ENCODE measurements around the gene PRX. TPM values are rescaled to one million over a fixed set of nuclear protein-coding genes. Genes with fewer than 3 reads are reported as not detected.

The PRX gene
- polyA plus RNA-seq, 1 donor (not counting 4 experiments of a cell fraction or from before 2014, with no cell fraction given), result 0.42 TPM

DNA sequence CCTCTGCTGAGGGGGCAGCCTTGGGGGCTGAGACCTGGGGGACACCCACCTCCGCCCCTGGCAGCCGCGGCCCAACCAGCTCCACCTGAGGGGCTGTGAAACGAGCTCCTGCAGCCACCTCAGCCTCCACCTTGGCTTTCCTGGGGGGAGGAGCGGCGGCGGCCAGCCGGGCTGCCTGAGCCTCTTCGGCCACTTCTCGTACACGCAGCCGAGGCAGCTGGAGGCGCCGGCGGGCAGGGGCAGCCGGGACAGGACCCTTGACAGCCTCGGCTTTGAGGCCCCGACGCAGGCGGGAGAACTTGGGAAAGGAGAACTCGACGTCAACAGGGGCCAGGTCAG lies 15.6 kb downstream of the PRX start:
- Histone ChIP-seq H3K27me3 (ENCODE audit: control insufficient read depth, extremely low read depth, insufficient read depth, low read length) (peaks cover 27% of the 10 kb centered on the region), H3K27ac (ENCODE audit: control insufficient read depth, insufficient read depth, low read length) (no peak overlapping the region), H3K9me3 (ENCODE audit: control insufficient read depth, low read depth, low read length) (no peaks in the 10 kb centered on the region), H3K9me1 (ENCODE audit: control insufficient read depth, extremely low read depth, insufficient read depth, low read length) (no peaks in the 10 kb centered on the region), H3K36me3 (ENCODE audit: control insufficient read depth in 2 of 2, extremely low read depth in 1 of 2, insufficient read depth in 2 of 2, low read length in 2 of 2) (no peaks in the 10 kb centered on the region), H3K4me2 (ENCODE audit: control insufficient read depth, extremely low read depth, insufficient read depth, low read depth, low read length) (no peak overlapping the region), H3K9ac (ENCODE audit: control insufficient read depth, extremely low read depth, insufficient read depth, low read length) (no peak overlapping the region), H4K20me1 (ENCODE audit: control insufficient read depth, extremely low read depth, insufficient read depth, low read length) (no peaks in the 10 kb centered on the region), H3K79me2 (ENCODE audit: control insufficient read depth, insufficient read depth, low read length) (no peaks in the 10 kb centered on the region), H3K4me1 (ENCODE audit: control insufficient read depth, extremely low read depth, insufficient read depth, low read length) (peaks cover 8% of the 10 kb centered on the region), H2AFZ (ENCODE audit: control insufficient read depth, low read length) (no peak overlapping the region), H3K4me3 (ENCODE audit: control insufficient read depth in 2 of 3, extremely low read depth in 1 of 3, insufficient read depth in 2 of 3, low read depth in 1 of 3, low read length in 3 of 3) (no peak overlapping the region)
- FAIRE-seq, result no peak
- dilution Hi-C loops (cut with MboI; ENCODE audit: extremely low pct_ligation_motif_present, low sequenced_read_pairs), result no loop called here
- TF ChIP-seq, protein P1, sequence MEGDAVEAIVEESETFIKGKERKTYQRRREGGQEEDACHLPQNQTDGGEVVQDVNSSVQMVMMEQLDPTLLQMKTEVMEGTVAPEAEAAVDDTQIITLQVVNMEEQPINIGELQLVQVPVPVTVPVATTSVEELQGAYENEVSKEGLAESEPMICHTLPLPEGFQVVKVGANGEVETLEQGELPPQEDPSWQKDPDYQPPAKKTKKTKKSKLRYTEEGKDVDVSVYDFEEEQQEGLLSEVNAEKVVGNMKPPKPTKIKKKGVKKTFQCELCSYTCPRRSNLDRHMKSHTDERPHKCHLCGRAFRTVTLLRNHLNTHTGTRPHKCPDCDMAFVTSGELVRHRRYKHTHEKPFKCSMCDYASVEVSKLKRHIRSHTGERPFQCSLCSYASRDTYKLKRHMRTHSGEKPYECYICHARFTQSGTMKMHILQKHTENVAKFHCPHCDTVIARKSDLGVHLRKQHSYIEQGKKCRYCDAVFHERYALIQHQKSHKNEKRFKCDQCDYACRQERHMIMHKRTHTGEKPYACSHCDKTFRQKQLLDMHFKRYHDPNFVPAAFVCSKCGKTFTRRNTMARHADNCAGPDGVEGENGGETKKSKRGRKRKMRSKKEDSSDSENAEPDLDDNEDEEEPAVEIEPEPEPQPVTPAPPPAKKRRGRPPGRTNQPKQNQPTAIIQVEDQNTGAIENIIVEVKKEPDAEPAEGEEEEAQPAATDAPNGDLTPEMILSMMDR (optimal IDR thresholded peaks at IDR 0.05 in 1 of 3, IDR thresholded peaks at IDR 0.05 in 1 of 3, conservative IDR thresholded peaks at IDR 0.05 in 1 of 3; ENCODE audit: extremely low read depth in 1 of 3, insufficient read depth in 2 of 3, low read length in 3 of 3), result no peak
- TF ChIP-seq EZH2 (IDR thresholded peaks at IDR 0.05; ENCODE audit: low read length), result no peak
- DNase-seq (ENCODE audit: low read depth, low spot score), result no peak

DNA sequence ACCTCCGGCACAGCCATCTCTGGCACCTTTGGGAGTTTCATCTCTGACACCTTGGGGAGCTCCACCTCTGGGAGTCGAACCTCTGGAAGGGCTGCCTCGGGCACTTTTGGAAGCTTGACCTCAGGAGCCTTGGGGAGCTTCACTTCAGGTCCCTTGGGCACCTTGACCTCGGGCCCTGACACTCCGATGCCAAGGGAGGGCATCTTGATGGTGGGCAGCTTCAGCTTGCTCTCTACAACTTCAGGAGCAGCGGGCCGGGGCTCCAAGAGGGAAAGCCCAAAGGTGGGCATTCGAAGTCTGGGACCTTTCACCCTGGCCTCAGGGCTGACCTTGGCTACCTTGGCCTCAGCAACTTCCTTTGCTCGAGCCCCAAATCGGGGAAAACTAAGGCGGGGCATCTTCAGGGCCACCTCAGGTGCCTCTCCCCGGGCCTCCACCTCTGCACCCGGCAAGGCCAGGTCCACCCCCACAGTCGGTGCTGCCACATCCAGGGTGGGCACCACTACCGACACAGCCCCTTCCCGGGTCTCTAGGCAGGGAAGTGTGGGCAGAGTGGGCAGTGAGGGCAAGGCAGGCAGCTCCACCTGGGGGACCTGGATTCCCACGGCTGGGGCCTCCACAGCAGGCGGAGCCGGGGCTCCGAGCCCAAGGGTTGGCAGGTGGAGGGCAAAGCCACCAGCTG lies 16.2 kb downstream of the PRX start:
- dilution Hi-C loops (cut with MboI; ENCODE audit: extremely low pct_ligation_motif_present, low sequenced_read_pairs), result no loop called here
- Histone ChIP-seq H3K4me1 (ENCODE audit: control insufficient read depth, extremely low read depth, insufficient read depth, low read length) (peaks cover 8% of the 10 kb centered on the region), H3K4me3 (ENCODE audit: control insufficient read depth in 2 of 3, extremely low read depth in 1 of 3, insufficient read depth in 2 of 3, low read depth in 1 of 3, low read length in 3 of 3) (no peak overlapping the region), H3K4me2 (ENCODE audit: control insufficient read depth, extremely low read depth, insufficient read depth, low read depth, low read length) (no peak overlapping the region), H3K27ac (ENCODE audit: control insufficient read depth, insufficient read depth, low read length) (no peak overlapping the region), H4K20me1 (ENCODE audit: control insufficient read depth, extremely low read depth, insufficient read depth, low read length) (no peaks in the 10 kb centered on the region), H3K36me3 (ENCODE audit: control insufficient read depth in 2 of 2, extremely low read depth in 1 of 2, insufficient read depth in 2 of 2, low read length in 2 of 2) (no peaks in the 10 kb centered on the region), H3K9me3 (ENCODE audit: control insufficient read depth, low read depth, low read length) (no peaks in the 10 kb centered on the region), H3K9ac (ENCODE audit: control insufficient read depth, extremely low read depth, insufficient read depth, low read length) (no peak overlapping the region), H3K27me3 (ENCODE audit: control insufficient read depth, extremely low read depth, insufficient read depth, low read length) (peaks cover 27% of the 10 kb centered on the region), H3K79me2 (ENCODE audit: control insufficient read depth, insufficient read depth, low read length) (no peaks in the 10 kb centered on the region), H3K9me1 (ENCODE audit: control insufficient read depth, extremely low read depth, insufficient read depth, low read length) (no peaks in the 10 kb centered on the region), H2AFZ (ENCODE audit: control insufficient read depth, low read length) (no peak overlapping the region)
- TF ChIP-seq EZH2 (IDR thresholded peaks at IDR 0.05; ENCODE audit: low read length), result no peak
- DNase-seq (ENCODE audit: low read depth, low spot score), result no peak
- no peak for FAIRE-seq

DNA sequence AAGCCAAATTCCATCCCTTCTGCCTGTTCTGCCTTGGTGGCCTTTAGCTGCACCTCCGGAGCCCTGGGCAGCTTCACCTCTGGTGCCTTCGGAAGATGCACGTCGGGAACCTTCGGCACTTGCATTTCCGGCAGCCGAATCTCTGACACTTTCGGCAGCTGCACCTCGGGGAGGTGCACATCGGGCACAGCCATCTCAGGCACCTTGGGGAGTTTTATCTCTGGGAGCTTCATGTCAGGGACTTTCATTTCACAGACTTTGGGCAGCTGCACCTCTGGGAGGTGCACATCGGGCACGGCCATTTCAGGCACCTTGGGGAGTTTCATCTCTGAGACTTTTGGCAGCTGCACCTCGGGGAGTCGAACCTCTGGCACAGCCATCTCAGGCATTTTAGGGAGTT lies 17.2 kb downstream of the PRX start:
- TF ChIP-seq, protein P1 (optimal IDR thresholded peaks at IDR 0.05 in 1 of 3, IDR thresholded peaks at IDR 0.05 in 1 of 3, conservative IDR thresholded peaks at IDR 0.05 in 1 of 3; ENCODE audit: extremely low read depth in 1 of 3, insufficient read depth in 2 of 3, low read length in 3 of 3), result no peak
- TF ChIP-seq EZH2 (IDR thresholded peaks at IDR 0.05; ENCODE audit: low read length), result peak; percentile 2
- H3K9me1 ChIP-seq (ENCODE audit: control insufficient read depth, extremely low read depth, insufficient read depth, low read length), result no peaks in the 10 kb centered on the region
- peak overlapping the region; percentile 55 for H3K4me2 ChIP-seq (ENCODE audit: control insufficient read depth, extremely low read depth, insufficient read depth, low read depth, low read length)

More for the DNA sequence above, 17.2 kb downstream of the PRX start:
- peaks cover 8% of the 10 kb centered on the region for H3K4me1 ChIP-seq (ENCODE audit: control insufficient read depth, extremely low read depth, insufficient read depth, low read length)
- no peak overlapping the region for H3K27ac ChIP-seq (ENCODE audit: control insufficient read depth, insufficient read depth, low read length)
- H2AFZ ChIP-seq (ENCODE audit: control insufficient read depth, low read length), result no peak overlapping the region
- H3K27me3 ChIP-seq (ENCODE audit: control insufficient read depth, extremely low read depth, insufficient read depth, low read length), result peaks cover 27% of the 10 kb centered on the region
- H3K4me3 ChIP-seq (ENCODE audit: control insufficient read depth in 2 of 3, extremely low read depth in 1 of 3, insufficient read depth in 2 of 3, low read depth in 1 of 3, low read length in 3 of 3), result no peak overlapping the region
- DNase-seq (ENCODE audit: low read depth, low spot score), result no peak
- no peaks in the 10 kb centered on the region for H3K36me3 ChIP-seq (ENCODE audit: control insufficient read depth in 2 of 2, extremely low read depth in 1 of 2, insufficient read depth in 2 of 2, low read length in 2 of 2)
- dilution Hi-C loops (cut with MboI; ENCODE audit: extremely low pct_ligation_motif_present, low sequenced_read_pairs), result no loop called here
- H3K9me3 ChIP-seq (ENCODE audit: control insufficient read depth, low read depth, low read length), result no peaks in the 10 kb centered on the region
- no peak overlapping the region for H3K9ac ChIP-seq (ENCODE audit: control insufficient read depth, extremely low read depth, insufficient read depth, low read length)
- no peak for FAIRE-seq
- no peaks in the 10 kb centered on the region for H3K79me2 ChIP-seq (ENCODE audit: control insufficient read depth, insufficient read depth, low read length)
- no peaks in the 10 kb centered on the region for H4K20me1 ChIP-seq (ENCODE audit: control insufficient read depth, extremely low read depth, insufficient read depth, low read length)

All from keratinocyte (primary cell).